SK-N-SH treated with all-trans-retinoic acid at 6 μM for 48 hours (cell line): ENCODE data around the gene PRICKLE1.

Experiments
- ARNTL ChIP-seq: fragments of 450-650 bp; formaldehyde crosslinking; IDR thresholded peaks from 2 replicates; pipeline ENCODE4 v1.5.0; 2020; ENCODE audit warnings: low read depth, mild to moderate bottlenecking, moderate library complexity, borderline replicate concordance
- OSR1 ChIP-seq: fragments of 250-450 bp; sonication (Bioruptor Pico); IDR thresholded peaks from 2 replicates; pipeline ENCODE4 v1.8.0; 2022; ENCODE audit warnings: moderate library complexity, mild to moderate bottlenecking, inconsistent platforms
- PPARA ChIP-seq: fragments of 250-450 bp; sonication (Bioruptor Pico); IDR thresholded peaks from 2 replicates; pipeline ENCODE4 v1.5.0; 2020; ENCODE audit warnings: mild to moderate bottlenecking, borderline replicate concordance
- RARB ChIP-seq: fragments of 250-450 bp; sonication (Bioruptor Pico); IDR thresholded peaks from 2 replicates; pipeline ENCODE4 v1.8.0; 2021; ENCODE audit warnings: mild to moderate bottlenecking, moderate library complexity
- TF ChIP-seq, protein P1 (sequence below): fragments of 250-450 bp; sonication (Bioruptor Pico); IDR thresholded peaks from 2 replicates; pipeline ENCODE4 v1.8.0; 2020; ENCODE audit warnings: mild to moderate bottlenecking, moderate library complexity, borderline replicate concordance

- TF ChIP-seq OSR1 (CRISPR knock-in tag) (no peak), RARB (CRISPR knock-in tag) (no peak), PPARA (CRISPR knock-in tag) (no peak), ARNTL (no peak)
- TF ChIP-seq, protein P1, sequence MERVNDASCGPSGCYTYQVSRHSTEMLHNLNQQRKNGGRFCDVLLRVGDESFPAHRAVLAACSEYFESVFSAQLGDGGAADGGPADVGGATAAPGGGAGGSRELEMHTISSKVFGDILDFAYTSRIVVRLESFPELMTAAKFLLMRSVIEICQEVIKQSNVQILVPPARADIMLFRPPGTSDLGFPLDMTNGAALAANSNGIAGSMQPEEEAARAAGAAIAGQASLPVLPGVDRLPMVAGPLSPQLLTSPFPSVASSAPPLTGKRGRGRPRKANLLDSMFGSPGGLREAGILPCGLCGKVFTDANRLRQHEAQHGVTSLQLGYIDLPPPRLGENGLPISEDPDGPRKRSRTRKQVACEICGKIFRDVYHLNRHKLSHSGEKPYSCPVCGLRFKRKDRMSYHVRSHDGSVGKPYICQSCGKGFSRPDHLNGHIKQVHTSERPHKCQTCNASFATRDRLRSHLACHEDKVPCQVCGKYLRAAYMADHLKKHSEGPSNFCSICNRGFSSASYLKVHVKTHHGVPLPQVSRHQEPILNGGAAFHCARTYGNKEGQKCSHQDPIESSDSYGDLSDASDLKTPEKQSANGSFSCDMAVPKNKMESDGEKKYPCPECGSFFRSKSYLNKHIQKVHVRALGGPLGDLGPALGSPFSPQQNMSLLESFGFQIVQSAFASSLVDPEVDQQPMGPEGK (CRISPR knock-in tag) = no peak
Measured at GRCh38 chr12:42539696-42540095, 49.9 kb downstream of the PRICKLE1 start.
